Measurements from ENCODE around the gene NT5DC3.

NT5DC3 gene

DNA sequence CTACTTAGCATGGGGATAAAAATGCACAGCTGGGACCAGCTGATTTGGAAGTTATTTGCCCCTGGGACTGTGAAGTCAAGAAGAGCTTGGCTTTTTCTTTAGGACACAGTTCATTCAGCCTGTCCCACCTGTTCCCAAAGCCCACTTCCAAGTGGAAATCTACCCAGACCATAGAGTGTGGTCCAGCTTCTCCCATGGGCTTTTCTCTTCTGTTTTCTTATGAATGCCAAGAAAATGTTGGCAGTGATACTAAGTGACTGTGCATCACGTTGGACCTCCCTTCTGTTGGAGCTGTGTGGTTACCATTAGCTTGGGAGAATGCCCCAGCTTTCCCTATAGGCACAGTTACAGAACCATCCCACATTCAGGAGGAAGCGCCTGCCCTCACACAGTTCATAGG, 89.4 kb downstream of the NT5DC3 start:
- no peak for DNase-seq (ENCODE audit: low read depth in 3 of 3)

DNA sequence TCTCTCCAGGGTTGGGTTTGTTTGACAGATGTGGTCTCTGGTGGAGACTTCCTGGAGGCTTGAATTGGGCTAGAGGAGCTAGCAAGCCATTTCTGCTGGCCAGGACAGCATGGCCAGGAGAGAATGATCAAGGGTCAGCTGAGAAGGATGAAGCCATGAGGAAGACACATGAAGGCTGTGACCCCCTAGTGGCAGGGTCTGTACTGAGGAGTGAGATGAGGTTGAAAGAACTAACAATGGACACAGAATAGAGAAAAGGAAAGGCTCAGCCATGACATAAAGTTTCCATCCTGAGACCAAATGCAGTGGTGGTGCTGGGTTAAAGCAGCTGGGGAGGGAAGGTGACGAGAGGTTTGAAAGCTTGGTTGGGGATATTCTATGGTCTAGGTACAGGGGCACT, 89.9 kb downstream of the NT5DC3 start:
- no peak for DNase-seq (ENCODE audit: low read depth in 3 of 3)

DNA sequence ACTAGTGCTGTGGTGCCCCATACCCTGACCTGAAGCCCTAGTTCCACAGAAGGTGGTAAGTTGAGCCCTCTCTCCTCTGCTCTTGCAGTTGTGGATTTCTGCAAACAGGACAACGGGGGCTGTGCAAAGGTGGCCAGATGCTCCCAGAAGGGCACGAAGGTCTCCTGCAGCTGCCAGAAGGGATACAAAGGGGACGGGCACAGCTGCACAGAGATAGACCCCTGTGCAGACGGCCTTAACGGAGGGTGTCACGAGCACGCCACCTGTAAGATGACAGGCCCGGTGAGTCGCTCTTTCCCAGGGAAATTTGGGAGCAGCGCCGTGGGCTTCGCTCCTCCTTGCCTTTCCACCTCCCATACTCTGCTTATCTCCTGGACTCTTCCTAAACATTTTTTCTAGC, 92.2 kb downstream of the NT5DC3 start:
- no peak for DNase-seq (ENCODE audit: low read depth in 3 of 3)

DNA sequence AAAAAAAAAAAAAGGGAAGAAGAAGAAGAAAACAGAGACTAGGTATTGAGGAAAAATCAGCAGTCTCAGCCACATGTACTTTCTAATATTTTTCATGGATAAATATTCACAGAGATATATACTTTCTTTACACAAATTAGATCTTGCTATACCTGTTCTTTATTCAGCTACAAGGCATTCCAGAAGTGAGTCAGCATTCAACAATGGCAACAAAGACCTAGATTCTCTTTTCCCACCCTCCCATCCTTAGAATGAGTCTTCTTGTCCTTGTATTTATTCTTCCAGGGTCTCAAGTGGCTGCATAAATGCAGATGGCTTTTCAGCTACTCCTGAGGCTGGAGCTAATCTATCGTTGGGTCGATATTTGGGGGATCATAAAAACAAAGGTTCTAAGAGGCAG, 93.0 kb downstream of the NT5DC3 start:
- DNase-seq (ENCODE audit: low read depth in 3 of 3): no peak

DNA sequence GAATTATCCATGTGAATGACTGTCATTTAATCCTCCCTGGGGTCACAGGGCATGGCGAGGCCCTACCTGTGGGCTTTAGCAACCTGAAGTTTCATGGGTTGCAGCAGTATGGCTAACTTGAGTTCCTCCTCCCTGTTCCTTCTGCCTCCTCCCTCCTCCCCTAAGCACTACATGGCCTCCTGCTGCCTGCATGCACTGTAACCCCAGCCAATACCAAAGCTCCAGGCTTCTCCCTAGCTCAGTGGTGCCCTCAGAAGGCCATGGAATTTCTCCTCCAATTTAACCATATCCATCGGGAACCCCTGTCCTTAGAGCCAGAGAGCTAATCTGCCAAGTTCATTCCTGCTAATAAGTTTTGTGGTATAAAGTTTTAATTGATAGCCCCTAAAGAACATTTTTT, 95.1 kb downstream of the NT5DC3 start:
- no peak for DNase-seq (ENCODE audit: low read depth in 3 of 3)

DNA sequence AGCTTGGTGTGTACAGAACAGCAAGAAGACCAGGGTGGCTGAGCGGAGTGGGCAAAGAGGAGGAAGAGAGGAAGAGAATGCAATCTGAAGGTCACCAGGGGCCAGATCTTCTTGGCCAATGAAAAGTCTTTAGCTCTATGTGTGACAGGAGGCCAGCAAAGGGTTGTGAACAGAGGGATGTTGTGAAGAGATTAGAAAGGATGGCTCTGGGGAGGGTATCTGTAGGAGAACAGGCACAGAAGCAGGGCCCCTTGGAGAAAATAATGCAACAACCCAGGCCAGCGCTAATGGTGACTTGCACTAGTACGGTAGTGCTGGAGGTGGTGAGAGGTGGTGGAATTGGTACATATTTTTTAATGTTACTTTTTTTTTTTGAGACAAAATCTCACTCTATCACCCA, 97.2 kb downstream of the NT5DC3 start:
- no peak for DNase-seq (ENCODE audit: low read depth in 3 of 3)

DNA sequence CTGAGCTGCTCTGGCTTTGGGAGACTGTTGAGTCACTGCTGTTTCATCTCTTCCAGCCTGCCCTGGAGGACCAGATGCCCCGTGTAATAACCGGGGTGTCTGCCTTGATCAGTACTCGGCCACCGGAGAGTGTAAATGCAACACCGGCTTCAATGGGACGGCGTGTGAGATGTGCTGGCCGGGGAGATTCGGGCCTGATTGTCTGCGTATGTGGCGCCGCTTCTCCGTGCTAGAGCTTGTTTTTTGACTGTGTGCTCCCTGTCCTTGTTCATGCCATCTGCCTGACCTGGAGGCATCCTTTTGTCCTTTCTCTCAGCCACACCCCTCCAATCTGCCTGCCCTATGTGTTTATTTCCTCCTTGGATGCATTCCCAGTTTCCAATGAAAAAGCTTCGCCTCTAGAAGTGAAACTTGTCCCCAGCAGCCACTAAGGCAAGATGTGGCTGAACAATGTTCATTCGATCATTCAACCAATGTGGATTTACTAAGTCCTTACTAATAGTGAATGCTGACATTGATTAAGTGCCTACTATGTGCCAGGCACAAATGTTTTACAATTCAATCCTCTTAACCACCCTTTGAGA, 98.6 kb downstream of the NT5DC3 start:
- no peak for DNase-seq (ENCODE audit: low read depth in 3 of 3)

DNA sequence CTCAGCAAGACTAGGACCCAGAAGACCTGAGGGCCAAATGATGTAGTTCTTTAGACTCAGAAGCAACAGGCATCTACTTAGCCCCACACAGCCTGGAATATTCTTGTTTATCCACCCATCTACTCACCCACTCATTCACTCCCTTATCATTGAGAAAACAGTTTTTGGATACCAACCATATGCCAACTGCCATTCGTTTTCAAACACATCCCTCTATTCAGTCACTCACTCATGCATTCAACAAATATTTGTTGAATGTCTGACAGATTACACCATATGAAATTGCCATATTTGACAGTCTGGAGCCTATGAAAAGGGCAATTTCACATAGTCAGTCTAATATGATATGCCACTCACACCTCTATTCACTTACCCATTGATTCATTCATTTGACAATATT, 103.2 kb downstream of the NT5DC3 start:
- DNase-seq (ENCODE audit: low read depth in 3 of 3): no peak

DNA sequence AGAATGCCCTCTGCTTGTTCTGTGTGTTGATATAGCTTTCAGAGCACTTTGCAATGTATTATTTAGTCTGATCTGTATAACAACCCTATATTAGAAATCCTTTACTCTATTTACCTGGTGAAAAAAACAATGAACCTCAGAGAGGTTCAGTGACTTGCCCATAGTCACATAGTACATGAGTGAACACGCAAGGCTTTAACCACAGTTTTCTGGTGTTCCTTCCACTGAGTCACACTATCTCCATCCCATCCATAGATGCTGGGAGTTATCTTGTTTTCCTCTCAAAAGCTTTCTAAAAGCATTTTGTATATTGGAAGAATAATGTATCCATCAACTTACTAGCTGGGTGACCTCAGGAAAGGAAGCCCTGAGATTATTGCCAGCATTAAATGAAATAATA, 104.5 kb downstream of the NT5DC3 start:
- no peak for DNase-seq (ENCODE audit: low read depth in 3 of 3)

DNA sequence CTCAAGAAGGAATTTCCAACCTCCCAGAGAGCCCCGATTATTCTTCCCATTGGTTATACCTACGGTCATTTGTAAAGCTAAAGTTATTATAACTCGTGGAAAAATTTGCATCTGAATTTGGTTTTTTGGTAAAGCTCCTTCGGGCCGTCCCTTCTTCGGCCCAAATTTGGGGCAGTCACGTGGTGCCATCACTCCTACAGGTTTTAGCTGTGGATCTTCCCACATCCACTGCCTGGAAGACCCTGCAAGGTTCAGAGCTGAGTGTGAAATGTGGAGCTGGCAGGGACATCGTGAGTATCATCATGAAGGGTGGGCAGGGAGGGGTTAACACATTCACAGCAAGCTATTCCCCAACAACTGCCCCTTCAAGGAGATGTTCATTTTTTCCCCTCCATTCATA, 105.7 kb downstream of the NT5DC3 start:
- no peak for DNase-seq (ENCODE audit: low read depth in 3 of 3)

DNA sequence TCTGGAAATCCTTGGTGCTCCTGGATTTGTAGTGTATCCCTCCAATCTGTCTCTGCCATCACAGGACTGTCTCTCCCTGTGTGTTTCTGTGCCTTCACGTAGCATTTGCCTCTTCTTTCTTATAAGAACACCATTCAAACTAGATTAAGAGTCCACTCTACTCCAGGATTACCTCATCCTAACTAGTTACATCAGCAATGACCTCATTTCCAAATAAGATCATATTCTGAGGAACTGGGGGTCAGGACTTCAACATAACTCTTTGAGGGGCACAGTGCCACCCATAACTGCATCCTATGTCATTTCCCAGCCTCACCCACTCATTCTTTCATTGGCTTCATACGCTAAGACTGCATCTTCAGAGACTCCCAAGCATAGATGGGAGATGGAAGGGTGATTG, 106.2 kb downstream of the NT5DC3 start:
- no peak for DNase-seq (ENCODE audit: low read depth in 3 of 3)

DNA sequence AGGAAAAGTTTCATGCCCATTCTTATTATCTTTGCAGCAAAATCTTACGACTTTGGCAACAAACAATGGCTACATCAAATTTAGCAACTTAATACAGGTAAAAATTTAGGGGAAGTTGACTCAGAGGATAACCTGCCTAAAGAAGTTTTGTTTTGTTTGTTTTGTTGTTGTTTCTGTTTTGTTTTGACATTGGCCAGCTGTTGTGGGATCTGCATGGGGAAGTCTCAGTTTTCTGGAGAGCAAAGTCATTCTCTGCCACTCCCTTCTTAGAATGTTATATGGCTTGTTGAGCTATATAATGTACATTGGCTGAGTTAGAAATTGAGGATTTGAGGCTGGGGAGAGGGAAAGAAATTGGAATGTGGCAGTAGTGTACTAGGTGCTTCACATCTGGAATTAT, 109.5 kb downstream of the NT5DC3 start:
- no peak for DNase-seq (ENCODE audit: low read depth in 3 of 3)

DNA sequence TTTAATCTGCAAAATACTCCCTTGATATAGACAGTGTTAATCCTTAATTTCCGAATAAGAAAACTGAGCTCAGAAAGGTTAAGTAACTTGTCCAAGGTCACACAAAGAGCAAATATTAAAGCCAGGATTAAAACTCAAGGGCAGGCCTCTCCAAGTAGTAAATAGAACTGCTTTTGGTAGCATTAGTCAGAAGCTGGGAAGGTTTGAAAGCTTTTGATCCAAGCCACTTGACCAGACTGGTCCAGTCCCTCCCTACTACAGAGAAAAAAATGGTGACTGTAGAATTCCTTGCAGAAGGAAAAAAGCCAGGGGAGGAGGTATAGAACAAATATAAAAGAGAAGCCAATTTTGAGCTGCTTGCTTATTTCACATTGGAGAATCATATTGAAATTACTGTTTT, 111.5 kb downstream of the NT5DC3 start:
- DNase-seq (ENCODE audit: low read depth in 3 of 3): no peak

DNA sequence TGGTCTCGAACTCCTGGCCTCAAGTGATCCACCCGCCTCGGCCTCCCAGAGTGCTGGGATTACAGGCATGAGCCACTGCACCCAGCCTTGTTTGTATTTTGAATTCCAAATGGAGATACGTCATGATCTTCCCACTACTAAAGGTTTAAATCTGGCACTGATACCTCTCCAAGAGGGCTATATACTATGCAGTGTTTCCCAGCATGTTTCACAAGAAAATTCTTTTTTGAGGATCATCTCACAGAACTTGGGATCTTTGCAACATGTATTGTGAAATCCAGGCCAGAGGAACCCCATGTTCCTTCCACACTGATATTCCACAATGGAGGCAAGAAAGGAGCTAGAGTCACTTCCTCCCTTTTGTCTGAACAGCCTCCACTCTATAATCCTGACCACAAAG, 112.7 kb downstream of the NT5DC3 start:
- no peak for DNase-seq (ENCODE audit: low read depth in 3 of 3)

DNA sequence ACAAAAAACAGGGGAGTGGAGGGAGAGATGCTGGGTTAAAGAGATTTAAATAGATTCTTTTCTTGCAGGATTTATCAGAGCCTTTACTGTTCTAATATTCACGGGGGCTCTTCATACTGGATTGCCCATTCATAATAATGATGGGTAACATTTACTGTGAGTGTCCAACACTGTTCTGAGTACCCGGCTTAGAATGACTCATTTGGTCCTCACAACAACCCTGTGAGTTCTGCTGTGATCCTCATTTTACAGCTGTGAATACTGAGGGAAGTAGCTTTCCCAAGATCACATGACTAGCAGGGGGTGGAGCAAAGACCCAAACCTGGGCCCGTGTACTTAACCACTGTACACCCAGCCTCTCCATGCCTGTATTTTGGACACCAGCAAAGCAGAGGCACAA, 113.4 kb downstream of the NT5DC3 start:
- no peak for DNase-seq (ENCODE audit: low read depth in 3 of 3)

DNA sequence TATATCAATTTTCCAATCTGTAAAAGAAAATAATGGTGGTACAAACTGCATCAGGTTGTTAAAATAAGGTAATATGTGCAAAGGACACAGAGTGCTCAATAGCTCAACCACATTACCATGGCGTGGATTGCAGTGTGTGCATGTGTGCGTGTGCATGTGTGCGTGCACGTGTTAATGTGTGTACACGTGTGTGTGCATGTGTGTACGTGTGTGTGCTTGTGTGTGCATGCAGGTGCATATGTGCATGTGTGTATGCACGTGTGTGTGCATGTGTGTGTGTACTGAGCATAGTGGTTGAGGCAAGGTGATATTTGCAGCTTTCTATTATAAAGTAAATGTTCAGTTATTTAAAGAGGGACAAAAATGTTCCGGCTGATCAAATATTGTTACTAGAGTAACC, 115.6 kb downstream of the NT5DC3 start:
- DNase-seq (ENCODE audit: low read depth in 3 of 3): no peak

Data from stimulated activated CD4-positive, alpha-beta T cell treated with anti-CD3 and anti-CD28 coated beads, TNF-alpha, amount 100 ng/mL, for 24 hours (primary cell).